ENCODE data around the gene PALD1. TPM values are rescaled to one million over a fixed set of nuclear protein-coding genes. Genes with fewer than 3 reads are reported as not detected.

The PALD1 gene
- total and polyA plus RNA-seq, 2 of the 13 experiments (the other 11 are each of a cell fraction or from before 2014, with no cell fraction given) = 0.07 to 0.09 TPM

DNA sequence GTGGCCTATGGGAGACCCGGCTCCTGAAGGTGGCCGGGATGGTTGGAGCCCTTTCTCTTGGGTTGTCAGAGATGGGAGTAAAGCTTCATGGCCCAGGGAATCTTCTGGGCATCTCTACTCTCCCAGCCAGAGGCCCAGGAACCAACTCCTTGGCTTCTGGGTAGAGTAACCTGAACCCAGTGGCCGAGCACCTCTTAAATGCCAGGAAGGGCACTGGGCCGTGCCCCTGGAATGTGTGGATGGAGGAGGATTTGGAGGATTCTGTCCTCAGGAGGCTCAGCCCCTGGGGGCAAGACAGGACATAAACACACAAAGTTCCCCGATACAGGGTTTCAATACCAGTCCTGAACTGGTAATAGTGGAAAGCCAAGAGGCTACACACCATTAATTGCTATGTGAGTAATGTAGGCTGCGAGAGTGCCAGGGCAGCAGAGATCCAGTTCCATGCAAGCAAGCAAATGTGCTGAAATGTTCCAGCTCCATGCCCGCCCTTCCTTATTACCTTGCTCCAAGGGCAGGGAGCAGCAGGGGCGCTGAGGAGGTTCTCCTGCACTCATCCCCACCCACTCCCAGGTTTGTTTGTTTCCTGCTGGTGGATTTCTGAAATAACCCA, 1.2 kb downstream of the PALD1 start:
- no peak for TF ChIP-seq ZNF75D (CRISPR knock-in tag; IDR thresholded peaks at IDR 0.05; ENCODE audit: borderline replicate concordance)
- no peak for TF ChIP-seq MTF2 (CRISPR knock-in tag; IDR thresholded peaks at IDR 0.05; ENCODE audit: borderline replicate concordance)
- no peak for TF ChIP-seq ZNF10 (CRISPR knock-in tag; IDR thresholded peaks at IDR 0.05; ENCODE audit: borderline replicate concordance, low read depth)
- no peak for TF ChIP-seq ZC3H4 (CRISPR knock-in tag; IDR thresholded peaks at IDR 0.05; ENCODE audit: borderline replicate concordance)
- TF ChIP-seq EP300 (IDR thresholded peaks at IDR 0.05; ENCODE audit: low read depth in 2 of 2, low read length in 2 of 2) = no peak
- TF ChIP-seq EP300 (CRISPR knock-in tag; IDR thresholded peaks at IDR 0.05; ENCODE audit: borderline replicate concordance) = no peak
- TF ChIP-seq, protein P1, sequence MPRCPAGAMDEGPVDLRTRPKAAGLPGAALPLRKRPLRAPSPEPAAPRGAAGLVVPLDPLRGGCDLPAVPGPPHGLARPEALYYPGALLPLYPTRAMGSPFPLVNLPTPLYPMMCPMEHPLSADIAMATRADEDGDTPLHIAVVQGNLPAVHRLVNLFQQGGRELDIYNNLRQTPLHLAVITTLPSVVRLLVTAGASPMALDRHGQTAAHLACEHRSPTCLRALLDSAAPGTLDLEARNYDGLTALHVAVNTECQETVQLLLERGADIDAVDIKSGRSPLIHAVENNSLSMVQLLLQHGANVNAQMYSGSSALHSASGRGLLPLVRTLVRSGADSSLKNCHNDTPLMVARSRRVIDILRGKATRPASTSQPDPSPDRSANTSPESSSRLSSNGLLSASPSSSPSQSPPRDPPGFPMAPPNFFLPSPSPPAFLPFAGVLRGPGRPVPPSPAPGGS (CRISPR knock-in tag; IDR thresholded peaks at IDR 0.05) = no peak
- Histone ChIP-seq H2AFZ (ENCODE audit: low read length) (no peak overlapping the region), H3K36me3 (replicated peaks in 1 of 2; ENCODE audit: control insufficient read depth in 1 of 2, insufficient read depth in 2 of 2, low read length in 2 of 2) (no peaks in the 10 kb centered on the region), H3K9me3 (ENCODE audit: low read length) (no peaks in the 10 kb centered on the region), H3K9ac (ENCODE audit: insufficient read depth, low read depth, low read length) (no peak overlapping the region), H4K20me1 (ENCODE audit: insufficient read depth, low read length) (no peaks in the 10 kb centered on the region), H3K79me2 (ENCODE audit: insufficient read depth, low read length) (no peaks in the 10 kb centered on the region), H3K27ac (ENCODE audit: extremely low read length, insufficient read depth, low read length) (no peak overlapping the region), H3K4me3 (replicated peaks in 1 of 3; ENCODE audit: insufficient read depth in 1 of 3, low read depth in 2 of 3, low read length in 3 of 3) (no peak overlapping the region), H3K27me3 (ENCODE audit: control insufficient read depth in 1 of 2, insufficient read depth in 2 of 2, low read length in 2 of 2) (peaks cover 7 to 73% of the 10 kb centered on the region in 2 experiments), H3K4me1 (ENCODE audit: insufficient read depth, low read length) (peaks cover 15% of the 10 kb centered on the region), H3K4me2 (ENCODE audit: low read depth, low read length) (no peak overlapping the region)
- in situ Hi-C loops (cut with HindIII; ENCODE audit: extremely low pct_ligation_motif_present, low pct_unique_long_range_greater_than_20kb) = no loop called here
- POLR2A ChIA-PET = no interaction called here
- ATAC-seq (no peak), DNase-seq (ENCODE audit: low spot score) (no peak), FAIRE-seq (no peak)
- CTCF ChIA-PET (ENCODE audit: low intra/inter-chr PET ratio, low total read pairs) = no interaction called here
- no TSS peak for BruUV-seq (replicated peaks)
- 22% methylated on average over 5 of the region's 8 CpGs for WGBS (ENCODE audit: low lambda C conversion rate)
- intact Hi-C loops (cut with micrococcal nuclease; ENCODE audit: unreplicated experiment) = no loop called here

Data from HepG2 (cell line).